Esophagus muscularis mucosa (tissue), 4 donors: ENCODE results near the gene L3MBTL4. TPM values are rescaled to one million over a fixed set of nuclear protein-coding genes. Genes with fewer than 3 reads are reported as not detected.

ENCODE experiments used
- DNase-seq: peaks from one replicate; pipeline ENCODE4 v3.0.0-alpha.2; 2017; ENCODE audit errors: extremely low spot score
- H3K27ac ChIP-seq, 4 donors: fragments of 200-600 bp; sonication (generic); replicated peaks in 1 of 4; 1 replicate in 3 of 4; 2 replicates in 1 of 4; pipeline ENCODE4 v1.5.1; 2016 to 2019; ENCODE audit warnings: mild to moderate bottlenecking in 1 of 4
- H3K27me3 ChIP-seq, 4 donors: fragments of 200-600 bp; sonication (generic); one replicate each; pipeline versions ENCODE4 v1.5.1 to v1.6.0; 2016 to 2019
- H3K36me3 ChIP-seq, 4 donors: fragments of 200-600 bp; sonication (generic); one replicate each; pipeline ENCODE4 v1.5.1; 2016 to 2019
- H3K4me1 ChIP-seq, 4 donors: fragments of 200-600 bp; sonication (generic); one replicate each; pipeline ENCODE4 v1.5.1; 2016 to 2019
- H3K4me3 ChIP-seq, 4 donors: fragments of 200-600 bp; sonication (generic); 1 replicate in 2 of 4; 2 replicates in 2 of 4; pipeline ENCODE4 v1.5.1; 2016 to 2019; ENCODE audit warnings: mild to moderate bottlenecking in 4 of 4, moderate library complexity in 1 of 4
- H3K9me3 ChIP-seq, 4 donors: fragments of 200-600 bp; sonication (generic); 1 replicate in 3 of 4; 2 replicates in 1 of 4; pipeline ENCODE4 v1.5.1; 2016 to 2019
- CTCF ChIP-seq, 3 experiments: fragments of 200-600 bp in 2 of 3; fragments of 450-650 bp in 1 of 3; sonication (generic) in 2 of 3; IDR thresholded peaks; one replicate each; pipeline ENCODE4 v1.5.1; 2017 to 2019; ENCODE audit warnings: antibody characterized with exemption in 3 of 3, mild to moderate bottlenecking in 2 of 3, moderate library complexity in 1 of 3
- EP300 ChIP-seq: sonication (generic); formaldehyde crosslinking; IDR thresholded peaks from one replicate; pipeline ENCODE4 v1.6.1; 2017; ENCODE audit warnings: antibody characterized with exemption
- POLR2A ChIP-seq: fragments of 450-650 bp; IDR thresholded peaks from one replicate; pipeline ENCODE4 v1.6.1; 2017; ENCODE audit warnings: antibody characterized with exemption, moderate library complexity, mild to moderate bottlenecking, low read depth
- POLR2AphosphoS5 ChIP-seq, 2 donors: sonication (generic); formaldehyde crosslinking; IDR thresholded peaks; one replicate each; pipeline ENCODE4 v1.6.1; 2017; ENCODE audit warnings: antibody characterized with exemption in 2 of 2
- WGBS: methylation state at CpG from one replicate; pipeline ENCODE4 v1.1.5; 2018; 5-methylcytosine and 5-hydroxymethylcytosine counted together
- intact Hi-C: fragments of 100-400 bp; cut with DNase I; formaldehyde crosslinking; loops from one replicate; pipeline ENCODE4 v1.15.1; 2023
- total RNA-seq, 4 donors: library from RNA; depleted of rRNA; stranded (reverse); fragments of >200 nt; gene quantifications; one replicate each; pipeline versions ENCODE4 v1.1.0 to v1.2.1, GENCODE V29; 2016

Gene L3MBTL4
- total RNA-seq, 4 donors from 2014 or later: 1.0 to 2.9 (median 1.6) TPM

- H3K4me1 ChIP-seq: no peaks in the 10 kb centered on the region
- intact Hi-C loops: no loop called here
- 90% methylated on average over 2 of the region's 2 CpGs for WGBS
- TF ChIP-seq EP300: no peak
- TF ChIP-seq CTCF (IDR thresholded peaks at IDR 0.05): no peak
- TF ChIP-seq POLR2A: no peak
- no peak for TF ChIP-seq POLR2AphosphoS5 (IDR thresholded peaks at IDR 0.05)
- no peak for DNase-seq
- H3K4me3 ChIP-seq: no peak overlapping the region
- H3K36me3 ChIP-seq: no peaks in the 10 kb centered on the region
- no peaks in the 10 kb centered on the region for H3K27me3 ChIP-seq
- H3K9me3 ChIP-seq: no peaks in the 10 kb centered on the region
- H3K27ac ChIP-seq: no peak overlapping the region
Measured at GRCh38 chr18:5974696-5975095, 440.0 kb downstream of the L3MBTL4 start.

GRCh38 chr18:5973099-5973498 is 441.6 kb downstream of the L3MBTL4 start:
- H3K4me1 ChIP-seq: no peaks in the 10 kb centered on the region
- no peaks in the 10 kb centered on the region for H3K27me3 ChIP-seq
- intact Hi-C loops: no loop called here
- WGBS: 87% methylated on average over 3 of the region's 3 CpGs
- DNase-seq: no peak
- H3K27ac ChIP-seq: no peak overlapping the region
- no peaks in the 10 kb centered on the region for H3K9me3 ChIP-seq
- H3K4me3 ChIP-seq: no peak overlapping the region
- no peak for TF ChIP-seq POLR2A
- TF ChIP-seq EP300: no peak
- no peak for TF ChIP-seq CTCF (IDR thresholded peaks at IDR 0.05)
- TF ChIP-seq POLR2AphosphoS5 (IDR thresholded peaks at IDR 0.05): no peak
- H3K36me3 ChIP-seq: no peaks in the 10 kb centered on the region

- Histone ChIP-seq H3K27me3 (no peaks in the 10 kb centered on the region), H3K4me1 (no peaks in the 10 kb centered on the region), H3K27ac (no peak overlapping the region), H3K36me3 (no peaks in the 10 kb centered on the region), H3K4me3 (no peak overlapping the region), H3K9me3 (no peaks in the 10 kb centered on the region)
- DNase-seq: no peak
- WGBS: 91% methylated on average over 7 of the region's 7 CpGs
- TF ChIP-seq CTCF (IDR thresholded peaks at IDR 0.05): no peak
- no peak for TF ChIP-seq EP300
- no peak for TF ChIP-seq POLR2A
- no peak for TF ChIP-seq POLR2AphosphoS5 (IDR thresholded peaks at IDR 0.05)
- intact Hi-C loops: no loop called here
Measured at GRCh38 chr18:5972298-5972697, 442.4 kb downstream of the L3MBTL4 start.

GRCh38 chr18:5969989-5970403 is 444.7 kb downstream of the L3MBTL4 start:
- Histone ChIP-seq H3K27ac (no peak overlapping the region), H3K36me3 (no peaks in the 10 kb centered on the region), H3K27me3 (no peaks in the 10 kb centered on the region), H3K4me3 (no peak overlapping the region), H3K4me1 (no peaks in the 10 kb centered on the region), H3K9me3 (no peaks in the 10 kb centered on the region)
- WGBS: 61% methylated on average over 3 of the region's 3 CpGs
- intact Hi-C loops: no loop called here
- no peak for DNase-seq
- TF ChIP-seq POLR2AphosphoS5 (IDR thresholded peaks at IDR 0.05): no peak
- TF ChIP-seq CTCF (IDR thresholded peaks at IDR 0.05): no peak
- TF ChIP-seq POLR2A: no peak
- no peak for TF ChIP-seq EP300

GRCh38 chr18:5969355-5969988 is 445.2 kb downstream of the L3MBTL4 start:
- 81% methylated on average over 4 of the region's 16 CpGs for WGBS
- Histone ChIP-seq H3K4me3 (no peak overlapping the region), H3K9me3 (no peaks in the 10 kb centered on the region), H3K27ac (no peak overlapping the region), H3K27me3 (no peaks in the 10 kb centered on the region), H3K4me1 (no peaks in the 10 kb centered on the region), H3K36me3 (no peaks in the 10 kb centered on the region)
- intact Hi-C loops: no loop called here
- no peak for TF ChIP-seq EP300
- TF ChIP-seq POLR2AphosphoS5 (IDR thresholded peaks at IDR 0.05): no peak
- TF ChIP-seq CTCF (IDR thresholded peaks at IDR 0.05): no peak
- TF ChIP-seq POLR2A: no peak
- DNase-seq: no peak
